Measurements from ENCODE around the gene RMP24.
"Not testable (repeated sequence)": the region's sequence is repeated elsewhere in the genome, so short reads cannot be mapped to it uniquely, and the experiment has no call there.

RMP24 gene

GRCh38 chr18:35969676-35970075 is 2.8 kb upstream of the RMP24 start:
- no peak for DNase-seq

DNA sequence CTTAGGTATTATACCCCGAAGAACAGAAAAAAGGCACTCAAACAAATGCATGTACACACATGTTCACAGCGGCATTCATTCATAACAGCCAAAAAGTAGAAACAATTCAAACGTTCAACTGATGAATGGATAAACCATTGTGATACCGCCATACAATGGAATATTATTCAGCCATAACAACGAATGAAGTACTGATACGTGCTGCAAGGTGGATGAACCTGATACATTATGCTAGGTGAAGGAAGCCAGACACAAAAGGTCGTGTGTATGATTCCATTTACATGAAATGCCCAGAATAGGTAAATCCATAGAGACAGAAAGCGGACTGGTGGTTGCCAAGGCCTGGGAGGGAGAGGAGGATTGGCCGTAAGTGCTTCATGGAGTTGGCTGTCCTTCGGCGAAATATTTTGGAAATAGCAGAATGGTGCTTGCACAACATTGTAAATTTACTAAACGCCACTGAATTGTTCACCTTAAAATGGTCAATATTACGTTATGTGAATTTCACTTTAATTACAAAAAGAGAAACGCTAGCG is 750 bp upstream of the RMP24 start:
- DNase-seq: no peak

DNA sequence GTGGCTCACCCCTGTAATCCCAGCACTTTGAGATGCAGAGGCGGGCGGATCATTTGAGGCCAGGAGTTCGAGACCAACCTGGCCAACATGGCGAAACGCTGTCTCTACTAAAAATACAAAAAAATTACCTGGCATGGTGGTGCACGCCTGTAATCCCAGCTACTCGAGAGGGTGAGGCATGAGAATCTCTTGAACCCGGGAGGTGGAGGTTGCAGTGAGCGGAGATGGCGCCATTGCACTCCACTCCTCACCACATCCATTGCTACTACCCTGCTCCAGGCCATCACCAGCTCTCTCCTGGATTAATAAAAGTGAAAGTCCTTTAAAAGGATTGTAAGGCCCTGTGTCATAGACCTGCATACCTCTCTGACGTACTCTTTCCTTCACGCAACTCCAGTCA is 1.2 kb downstream of the RMP24 start:
- DNase-seq: no peak

- DNase-seq: no peak
Measured at GRCh38 chr18:35974181-35974580, 1.7 kb downstream of the RMP24 start.

DNA sequence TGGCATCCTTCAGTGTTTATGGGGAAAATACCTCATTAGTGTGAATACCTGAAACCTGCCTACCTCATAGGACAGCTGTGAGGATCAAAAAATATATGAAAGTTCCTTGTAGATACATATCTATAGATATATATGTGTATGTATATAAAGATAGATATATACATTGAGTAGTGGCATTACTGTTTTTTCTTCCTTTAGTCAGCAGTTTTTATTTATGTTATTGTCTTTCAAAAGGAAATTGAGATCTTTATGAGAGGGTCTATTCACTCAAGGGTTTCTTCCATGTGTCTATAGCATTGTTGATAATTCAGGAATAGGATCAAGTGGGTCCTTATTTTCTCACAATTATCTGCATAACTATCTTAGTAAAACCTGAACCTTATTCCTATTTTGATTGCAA is 6.6 kb downstream of the RMP24 start:
- DNase-seq: no peak

DNA sequence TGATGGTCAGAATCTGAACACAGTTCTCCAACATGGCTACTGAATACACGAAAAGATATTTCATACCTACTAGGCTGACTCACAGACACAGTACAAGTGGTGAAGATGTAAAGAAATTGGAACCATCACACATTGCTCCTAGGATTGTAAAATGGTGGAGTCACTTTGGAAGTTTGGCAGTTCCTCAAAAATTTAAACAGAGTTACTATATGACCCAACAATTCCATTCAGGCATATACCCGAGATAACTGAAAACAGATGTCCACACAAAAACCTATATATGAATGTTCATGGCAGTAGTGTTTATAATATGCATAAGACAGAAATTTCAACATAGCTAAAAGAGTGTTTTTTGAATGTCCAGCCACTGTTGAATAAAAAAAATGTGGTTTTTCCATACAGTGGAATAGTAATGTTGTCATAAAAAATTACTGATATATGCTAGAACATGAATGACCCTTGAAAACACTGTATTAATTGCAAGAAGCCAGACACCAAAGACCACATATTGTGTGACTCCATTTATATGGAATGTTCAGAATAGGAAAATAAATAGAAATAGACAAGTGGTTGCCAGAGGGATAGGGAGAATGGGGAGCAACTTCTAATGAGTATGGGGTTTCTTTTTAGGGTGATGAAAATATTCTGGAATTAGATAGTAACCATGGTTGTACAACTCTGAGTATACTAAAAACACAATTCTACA is 10.1 kb downstream of the RMP24 start:
- no peak for DNase-seq

- no peak for DNase-seq
Measured at GRCh38 chr18:35983147-35983546, 10.7 kb downstream of the RMP24 start.

GRCh38 chr18:35983818-35984217 is 11.3 kb downstream of the RMP24 start:
- DNase-seq: no peak

- DNase-seq: no peak
Measured at GRCh38 chr18:35991696-35992095, 19.2 kb downstream of the RMP24 start.

DNA sequence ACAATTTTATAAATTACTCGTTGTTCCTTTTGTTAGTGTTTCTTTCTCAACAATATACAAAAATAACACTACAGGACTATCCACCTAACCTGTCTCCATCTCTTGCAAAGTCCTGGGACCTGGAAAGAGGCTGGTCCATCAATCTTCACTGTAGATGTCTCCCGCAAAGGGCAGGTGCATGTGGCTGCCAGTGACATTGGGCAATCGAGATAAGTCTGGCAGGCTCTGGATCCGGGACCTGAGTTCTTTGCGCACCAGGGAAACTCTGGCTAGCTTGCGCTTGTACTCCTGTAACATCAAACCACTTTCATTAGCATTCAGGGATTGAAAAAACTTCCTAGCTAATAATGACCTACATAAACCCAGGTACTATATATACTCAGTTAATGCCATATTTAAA is 20.5 kb downstream of the RMP24 start:
- no peak for DNase-seq

GRCh38 chr18:35998967-35999366 is 26.5 kb downstream of the RMP24 start:
- DNase-seq: no peak

DNA sequence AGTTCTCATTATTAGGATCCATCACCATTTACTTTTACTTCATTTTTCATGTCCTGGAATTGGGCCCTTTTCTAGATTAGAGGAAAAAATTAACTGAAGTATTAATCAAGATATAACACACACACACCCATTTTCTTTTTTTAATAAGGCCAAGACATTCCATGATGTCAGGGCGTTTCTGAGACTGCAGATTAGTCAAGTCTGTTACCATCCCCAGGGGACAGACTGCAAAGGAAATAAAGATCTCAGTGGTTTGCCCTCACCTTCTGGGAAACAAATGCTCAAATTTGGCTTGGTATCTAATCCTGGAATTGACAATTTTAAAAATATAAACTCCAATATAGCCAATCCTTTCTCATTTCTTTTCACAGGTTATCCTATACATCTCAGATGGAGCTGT is 27.4 kb downstream of the RMP24 start:
- no peak for DNase-seq

DNA sequence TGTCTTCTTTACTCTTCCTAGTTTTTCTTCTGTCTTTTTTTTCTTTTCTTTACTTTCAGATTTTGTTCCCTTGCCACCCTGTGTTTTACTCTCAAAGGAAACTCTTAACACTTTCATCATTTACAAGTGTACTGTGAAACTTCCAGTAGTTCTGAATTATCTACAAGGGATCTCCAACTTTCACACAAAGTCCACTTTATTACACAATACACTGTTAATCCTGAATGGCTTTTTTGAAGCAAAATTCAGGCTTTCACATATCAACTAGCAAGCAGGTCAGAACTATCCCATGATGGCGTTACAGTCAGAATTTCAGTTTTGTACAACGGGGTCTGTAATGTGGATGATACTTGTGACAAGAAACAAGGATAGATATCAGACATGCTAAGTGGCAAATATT is 34.5 kb downstream of the RMP24 start:
- no peak for DNase-seq

DNA sequence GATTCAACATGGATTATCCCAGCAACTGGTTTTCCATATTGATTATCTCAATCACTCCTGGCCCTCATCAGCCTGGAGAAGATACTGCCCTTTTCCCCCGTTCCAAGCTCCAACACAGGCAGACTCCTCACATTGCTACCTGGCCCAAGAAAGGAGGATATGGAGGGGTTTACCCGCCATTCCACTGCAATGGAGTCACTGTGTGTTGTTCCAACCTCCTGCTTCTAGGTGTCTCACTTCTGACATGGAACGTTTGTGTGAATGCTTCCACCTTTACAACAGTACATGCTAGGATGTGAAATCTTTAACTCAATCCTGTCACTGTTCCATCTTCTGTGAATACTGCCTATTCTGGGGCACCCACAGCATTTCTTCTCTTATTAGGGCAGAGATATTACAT is 36.7 kb downstream of the RMP24 start:
- DNase-seq: no peak

GRCh38 chr18:36012891-36013290 is 40.4 kb downstream of the RMP24 start:
- DNase-seq: no peak

- no peak for DNase-seq
Measured at GRCh38 chr18:36015629-36016028, 43.1 kb downstream of the RMP24 start.

DNA sequence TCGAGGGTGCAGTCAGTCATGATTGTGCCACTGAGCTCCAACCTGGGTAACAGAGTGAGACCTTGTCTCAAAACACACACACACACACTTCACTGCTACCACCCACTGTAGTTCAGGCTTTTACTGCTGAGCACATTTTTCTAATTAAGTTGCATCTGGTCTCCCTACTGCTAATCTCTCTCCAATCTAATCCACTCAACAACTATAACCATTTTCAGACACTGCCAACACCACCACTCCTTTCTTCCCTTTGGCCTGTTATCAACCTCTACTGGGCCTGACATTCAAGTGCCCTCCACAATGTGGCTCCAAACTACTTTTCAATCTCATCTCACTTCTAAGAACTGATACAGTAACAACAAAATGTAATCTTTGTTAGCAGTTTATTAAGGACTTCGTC is 44.8 kb downstream of the RMP24 start:
- DNase-seq: no peak

DNA sequence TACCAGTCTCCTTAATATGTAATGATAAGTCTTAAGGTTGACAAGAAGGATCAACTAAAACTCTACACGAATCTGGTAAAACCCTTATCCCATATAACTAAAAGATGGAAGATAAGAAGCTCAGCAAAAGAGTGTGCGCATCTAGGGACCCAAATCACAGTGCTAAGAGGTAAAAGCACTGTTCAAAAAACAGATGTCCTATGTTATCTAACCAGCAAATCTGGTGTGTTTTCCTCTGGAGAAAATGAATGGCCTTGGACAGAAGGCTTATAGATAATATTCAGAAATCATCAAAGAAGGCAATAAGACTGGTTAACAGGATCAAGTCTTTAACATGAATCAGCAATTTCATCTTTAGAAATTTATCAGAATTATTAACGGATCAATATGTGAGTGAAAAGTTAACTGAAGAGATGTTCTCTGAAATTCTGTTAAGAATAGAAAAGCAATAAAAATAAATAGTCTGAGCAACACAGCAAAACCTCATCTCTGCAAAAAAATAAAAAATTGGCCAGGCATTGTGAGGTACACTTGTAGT is 47.8 kb downstream of the RMP24 start:
- no peak for DNase-seq

GRCh38 chr18:36023336-36023735 is 50.9 kb downstream of the RMP24 start:
- no peak for DNase-seq

GRCh38 chr18:36024241-36024640 is 51.8 kb downstream of the RMP24 start:
- DNase-seq: not testable (repeated sequence)

GRCh38 chr18:36025025-36025424 is 52.5 kb downstream of the RMP24 start:
- no peak for DNase-seq

DNA sequence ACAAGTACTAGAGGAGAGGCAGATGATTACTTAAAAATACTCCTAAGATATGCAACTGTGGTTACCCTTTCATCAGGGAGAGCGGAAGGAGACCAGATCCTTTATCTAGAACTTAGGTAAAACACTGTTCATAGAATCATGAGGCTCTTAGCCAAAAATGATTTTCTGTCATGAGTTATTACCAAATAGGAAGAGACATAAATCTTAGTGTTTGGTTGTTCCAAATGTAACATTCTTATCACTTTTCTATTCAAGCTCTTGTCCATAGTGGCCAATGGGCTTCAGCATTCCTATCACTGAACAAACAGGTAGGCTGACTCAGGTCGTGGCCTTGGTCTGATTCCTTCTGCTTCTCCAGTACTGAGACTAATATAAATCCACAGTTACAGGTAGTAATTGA is 56.4 kb downstream of the RMP24 start:
- DNase-seq: no peak

All from stimulated activated CD4-positive, alpha-beta T cell treated with anti-CD3 and anti-CD28 coated beads, Interleukin-4, amount 100 ng/mL, for 4 hours (primary cell).